Fibroblast of peridontal ligament (primary cell): ENCODE results near the gene GCG.

Experiments
- DNase-seq: peaks from one replicate; pipeline ENCODE4 v3.0.0-alpha.2; 2010; ENCODE audit errors: extremely low read depth

The GCG gene

GRCh38 chr2:162152147-162152546 lies at the start of gene GCG:
Gene GCG (minus strand): TSS chr2:162152247. CDS start chr2:162149178, 3,069 bp downstream.
- no peak for DNase-seq

- DNase-seq: no peak
Observed at GRCh38 chr2:162200636-162201035, 48.6 kb upstream of the GCG start.

- DNase-seq: no peak
Observed at GRCh38 chr2:162199913-162200312, 47.9 kb upstream of the GCG start.

GRCh38 chr2:162198239-162198638 lies 46.2 kb upstream of the GCG start:
- DNase-seq: no peak

GRCh38 chr2:162197069-162197825 lies 45.2 kb upstream of the GCG start:
- DNase-seq: peak; percentile 67

GRCh38 chr2:162196638-162197037 lies 44.6 kb upstream of the GCG start:
- DNase-seq: peak; percentile 65

- DNase-seq: no peak
Observed at GRCh38 chr2:162188451-162188850, 36.4 kb upstream of the GCG start.

- DNase-seq: no peak
Observed at GRCh38 chr2:162185541-162186232, 33.6 kb upstream of the GCG start.

GRCh38 chr2:162184821-162185450 lies 32.9 kb upstream of the GCG start:
- DNase-seq: no peak

GRCh38 chr2:162184359-162184758 lies 32.3 kb upstream of the GCG start:
- no peak for DNase-seq

GRCh38 chr2:162182395-162182794 lies 30.3 kb upstream of the GCG start:
- peak; percentile 54 for DNase-seq

GRCh38 chr2:162177301-162177700 lies 25.3 kb upstream of the GCG start:
- DNase-seq: no peak

GRCh38 chr2:162175714-162176113 lies 23.7 kb upstream of the GCG start:
- DNase-seq: peak; percentile 24

GRCh38 chr2:162174746-162175145 lies 22.7 kb upstream of the GCG start:
- peak; percentile 74 for DNase-seq

GRCh38 chr2:162172802-162173370 lies 20.8 kb upstream of the GCG start:
- DNase-seq: no peak

- no peak for DNase-seq
Observed at GRCh38 chr2:162166745-162167144, 14.7 kb upstream of the GCG start.

- no peak for DNase-seq
Observed at GRCh38 chr2:162166174-162166573, 14.1 kb upstream of the GCG start.

- DNase-seq: no peak
Observed at GRCh38 chr2:162164802-162165201, 12.8 kb upstream of the GCG start.

GRCh38 chr2:162159446-162159845 lies 7.4 kb upstream of the GCG start:
- DNase-seq: no peak

GRCh38 chr2:162156149-162156548 lies 4.1 kb upstream of the GCG start:
- no peak for DNase-seq

GRCh38 chr2:162155093-162155492 lies 3.0 kb upstream of the GCG start:
- DNase-seq: no peak

GRCh38 chr2:162153608-162154224 lies 1.7 kb upstream of the GCG start:
- DNase-seq: peak; percentile 71
